Germinal center (tissue), 1 donor: ENCODE data around the gene SLC18A2.

Experiments used
- DNase-seq: peaks from one replicate; pipeline ENCODE4 v3.0.0; 2012; ENCODE audit warnings: mixed read lengths, low spot score

Gene SLC18A2

DNA sequence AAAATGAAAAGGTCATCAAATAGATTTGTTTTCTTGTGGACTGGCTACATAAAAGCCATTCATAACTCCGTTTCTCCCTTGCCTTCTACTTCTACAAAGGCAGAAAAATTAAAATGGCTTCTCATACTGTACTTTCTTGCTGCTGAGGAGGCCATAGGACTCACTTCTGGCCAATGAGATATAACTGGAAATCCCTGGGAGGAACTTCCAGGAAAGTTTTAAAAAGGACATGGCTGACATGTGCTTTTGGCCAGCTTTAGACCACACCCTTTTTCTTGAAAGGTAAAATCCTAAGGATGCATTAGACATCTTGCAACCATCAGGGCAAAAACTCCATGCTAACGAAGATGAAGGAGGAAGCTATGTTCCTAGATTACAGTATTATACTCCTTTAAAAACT lies 75.8 kb downstream of the SLC18A2 start:
- DNase-seq = no peak

DNA sequence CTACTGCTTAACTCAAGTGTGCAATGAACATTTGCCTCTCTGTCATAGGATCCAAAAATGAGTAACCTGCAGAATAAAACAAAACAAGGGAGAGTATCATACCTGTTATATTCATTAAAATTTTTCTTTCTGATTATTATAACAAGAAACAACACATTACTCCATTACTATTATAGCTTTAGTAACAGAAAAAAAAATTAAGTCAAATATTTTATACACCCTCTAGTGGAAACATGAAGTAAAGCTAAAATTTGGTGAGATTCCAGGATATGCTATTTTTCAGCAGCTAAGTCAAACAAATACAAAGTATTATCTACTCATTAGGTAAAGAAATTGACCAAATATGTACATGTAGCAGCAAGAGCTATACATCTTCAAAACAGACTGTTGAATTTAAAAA lies 78.0 kb downstream of the SLC18A2 start:
- peak; percentile 4 for DNase-seq

DNA sequence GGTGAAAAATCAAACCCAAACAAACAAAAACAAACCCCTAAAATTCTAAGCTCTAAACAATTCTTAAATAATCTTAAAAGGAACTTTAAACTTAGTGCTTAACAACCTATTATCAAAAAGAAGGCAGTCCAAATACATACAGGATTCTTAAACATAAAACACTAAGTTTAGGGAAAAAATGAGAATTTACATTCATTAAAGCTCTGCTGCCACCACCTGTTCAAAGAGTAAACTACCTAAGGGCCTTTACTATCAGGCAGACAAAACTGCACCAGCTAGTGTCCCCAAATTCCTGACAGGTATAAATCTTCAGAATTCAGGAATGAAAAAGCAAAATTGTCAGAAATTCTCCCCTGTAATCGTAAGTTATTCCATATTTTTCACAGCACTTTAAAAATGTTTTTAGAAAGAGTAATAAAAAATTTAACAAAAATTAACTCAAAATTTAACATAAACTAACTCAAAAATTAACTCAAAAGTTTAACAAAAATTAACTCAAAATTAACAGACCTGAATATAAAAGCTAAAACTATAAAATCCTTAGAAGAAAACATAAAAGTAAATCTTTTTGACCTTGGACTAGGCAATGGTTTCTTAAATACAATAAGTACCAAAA lies 79.2 kb downstream of the SLC18A2 start:
- peak; percentile 29 for DNase-seq

DNA sequence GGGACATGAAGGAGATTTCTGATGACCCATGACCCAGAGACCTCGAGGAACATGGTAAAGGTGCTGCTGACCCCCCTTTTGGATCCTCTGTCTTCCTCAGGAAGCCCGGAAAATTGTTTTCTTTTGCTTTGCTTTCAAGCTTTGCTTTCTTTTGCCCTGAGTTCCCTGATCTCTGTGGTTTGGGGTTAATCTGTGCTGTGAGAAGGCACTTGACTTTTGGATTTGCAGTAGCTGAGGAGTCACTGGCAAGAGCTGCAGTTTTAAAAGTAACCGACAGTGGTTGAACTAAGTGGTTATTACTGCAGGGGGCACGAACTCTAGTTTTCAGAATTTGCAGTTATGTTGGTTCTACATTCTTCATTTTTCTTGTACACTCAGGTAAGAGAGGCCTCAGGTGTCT lies 81.3 kb downstream of the SLC18A2 start:
- DNase-seq = no peak

DNA sequence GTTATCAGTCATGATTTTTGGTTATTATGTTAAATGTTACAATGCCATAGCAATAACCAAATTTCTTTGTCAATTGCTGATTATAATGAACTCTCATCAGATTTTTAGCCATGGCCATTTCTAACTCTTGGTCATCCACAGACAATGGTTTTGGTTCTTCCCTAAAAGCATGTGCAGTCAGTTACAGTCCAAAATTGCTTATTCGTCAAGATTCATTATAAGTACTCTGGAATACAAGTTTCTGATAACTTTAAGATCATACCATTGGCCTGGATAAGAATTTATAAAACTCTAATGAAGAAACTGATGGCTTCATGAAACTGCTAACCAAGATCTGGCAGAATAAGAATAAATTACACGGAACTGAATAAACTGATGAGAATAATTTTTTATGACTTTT lies 83.5 kb downstream of the SLC18A2 start:
- no peak for DNase-seq

DNA sequence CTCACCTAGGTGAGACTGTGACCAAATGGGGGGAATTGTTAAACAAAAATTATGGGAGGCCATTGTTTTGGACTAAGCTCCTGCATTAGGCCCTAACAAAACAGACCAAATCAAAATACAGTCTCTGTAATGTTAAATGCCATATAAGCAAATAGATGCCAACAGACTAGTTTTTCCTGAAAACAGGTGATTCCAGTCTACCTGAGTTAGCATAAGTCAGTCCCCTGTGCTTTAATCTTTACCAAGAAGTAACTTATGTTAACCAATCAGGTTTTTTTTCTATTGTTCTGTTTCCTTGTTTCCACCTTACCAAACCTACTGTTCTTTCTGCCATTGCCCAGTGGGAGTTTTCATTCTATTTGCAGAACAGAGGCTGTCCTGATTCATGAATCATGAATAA lies 86.3 kb downstream of the SLC18A2 start:
- DNase-seq = no peak
